ENCODE results near the gene NR3C2.
"Not testable (repeated sequence)": the region's sequence is repeated elsewhere in the genome, so short reads cannot be mapped to it uniquely, and the experiment has no call there.

Gene NR3C2

GRCh38 chr4:148152868-148153625 is 289.2 kb downstream of the NR3C2 start:
- no peak for DNase-seq

DNA sequence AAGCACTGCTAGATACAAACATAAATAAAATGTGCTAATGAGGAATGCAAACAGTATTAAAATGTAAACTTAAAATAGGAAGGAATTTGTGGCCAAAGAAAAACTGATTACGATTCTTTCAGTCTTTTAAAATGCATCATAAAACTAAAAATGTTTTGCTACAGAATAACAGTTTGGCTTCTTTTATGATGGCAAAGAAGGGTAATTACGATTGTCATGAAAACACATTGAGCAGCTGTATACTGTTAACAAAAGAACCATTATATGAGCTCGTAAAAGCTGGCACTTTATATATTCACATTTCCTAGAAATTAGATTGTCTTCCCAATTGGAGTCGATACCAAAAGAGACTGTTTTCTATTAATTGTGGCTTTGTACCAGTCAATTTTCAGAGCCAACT is 290.4 kb downstream of the NR3C2 start:
- no peak for DNase-seq

DNA sequence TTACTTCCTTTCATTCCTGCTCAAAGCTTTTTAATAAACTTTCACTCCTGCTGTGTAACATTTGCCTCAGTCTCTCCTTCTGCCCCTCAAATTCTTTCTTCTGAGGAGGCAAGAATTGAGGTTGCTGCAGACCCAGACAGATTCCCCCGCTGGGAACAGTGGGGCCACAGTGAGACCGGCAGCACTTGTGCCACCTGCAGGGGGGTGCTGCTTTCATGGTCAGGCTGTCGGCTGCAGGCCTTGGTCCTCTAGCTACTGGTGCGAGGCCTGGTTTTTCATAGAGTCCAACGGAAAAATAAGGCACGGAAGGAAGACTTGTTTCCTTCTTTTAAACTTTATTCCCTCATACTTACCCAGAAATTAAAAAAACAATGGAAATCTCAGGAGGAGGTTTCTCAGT is 296.7 kb downstream of the NR3C2 start:
- no peak for DNase-seq

DNA sequence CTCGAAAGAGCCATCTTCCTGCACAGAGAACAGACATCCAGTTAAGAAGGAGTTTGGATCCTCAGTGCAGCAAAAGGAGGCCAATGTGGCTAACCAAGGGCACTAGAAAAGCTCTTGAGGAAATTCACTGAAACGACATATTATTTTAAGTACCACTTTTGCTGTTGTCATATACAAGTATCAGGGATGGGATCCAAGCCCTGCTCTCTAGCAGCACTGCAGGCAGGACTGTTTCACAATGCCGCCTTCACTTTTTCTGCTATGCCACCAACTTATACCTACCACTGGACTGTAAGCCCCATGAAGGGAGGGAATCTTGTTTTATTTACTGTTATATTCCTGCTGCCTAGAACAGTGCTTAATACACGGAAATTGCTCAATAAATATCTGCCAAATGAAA is 299.0 kb downstream of the NR3C2 start:
- DNase-seq, result no peak

GRCh38 chr4:148141501-148141900 is 300.7 kb downstream of the NR3C2 start:
- DNase-seq, result no peak

DNA sequence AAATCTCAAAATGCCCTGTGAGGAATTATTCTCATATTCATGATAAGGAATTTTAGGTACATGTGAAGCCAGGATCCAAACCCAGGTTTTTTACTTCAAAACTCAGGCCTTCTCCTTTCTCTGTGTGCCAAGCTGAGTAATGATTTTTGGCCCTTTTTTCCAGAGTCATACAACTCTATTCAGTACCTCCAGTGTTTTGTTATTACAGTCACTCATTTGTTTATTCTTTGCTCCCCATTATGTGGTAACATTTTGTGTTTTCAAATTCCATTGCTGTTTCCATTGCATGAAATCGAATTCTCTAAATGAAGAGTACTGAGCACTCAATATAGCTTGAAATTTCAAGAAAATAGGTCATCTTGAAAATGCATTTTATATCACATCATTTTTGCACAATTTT is 315.4 kb downstream of the NR3C2 start:
- DNase-seq, result no peak

GRCh38 chr4:148124512-148124911 is 317.7 kb downstream of the NR3C2 start:
- no peak for DNase-seq

DNA sequence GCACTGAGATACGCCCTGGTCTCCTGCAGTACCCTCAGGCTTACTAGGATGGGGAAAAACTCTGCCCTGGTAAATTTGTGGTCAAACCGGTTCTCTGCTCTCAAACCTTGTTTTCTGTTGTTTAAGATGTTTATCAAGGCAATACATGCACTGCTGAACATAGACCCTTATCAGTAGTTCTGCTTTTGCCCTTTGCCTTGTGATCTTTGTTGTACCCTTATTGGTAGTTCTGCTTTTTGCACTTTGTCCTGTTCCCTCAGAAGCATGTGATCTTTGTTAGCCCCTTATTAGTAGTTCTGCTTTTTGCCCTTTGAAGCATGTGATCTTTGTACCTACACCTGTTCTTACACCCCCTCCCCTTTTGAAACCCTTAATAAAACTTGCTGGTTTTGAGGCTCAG is 319.1 kb downstream of the NR3C2 start:
- not testable (repeated sequence) for DNase-seq

- no peak for DNase-seq
Observed at GRCh38 chr4:148120216-148120615, 322.0 kb downstream of the NR3C2 start.

DNA sequence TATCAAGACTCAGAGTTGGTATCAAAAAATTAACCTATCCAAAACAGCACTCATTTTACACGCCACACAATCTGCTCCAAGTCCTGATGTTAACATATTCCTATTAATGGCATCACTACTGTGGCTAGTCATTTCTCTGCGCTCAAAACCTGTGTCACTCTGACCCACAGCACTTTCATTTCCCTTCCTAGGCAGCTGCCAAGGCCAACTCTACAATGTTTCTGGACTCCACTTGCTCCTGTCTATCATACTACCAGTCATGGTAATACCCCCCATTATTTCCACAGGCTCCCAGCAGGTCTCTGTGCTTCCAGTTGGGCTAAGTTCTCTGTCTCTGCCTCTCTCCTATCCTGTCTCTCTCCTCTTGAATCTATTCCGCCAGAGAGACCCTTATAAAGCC is 323.6 kb downstream of the NR3C2 start:
- no peak for DNase-seq

GRCh38 chr4:148118179-148118578 is 324.0 kb downstream of the NR3C2 start:
- DNase-seq, result no peak

GRCh38 chr4:148116969-148117368 is 325.2 kb downstream of the NR3C2 start:
- no peak for DNase-seq

GRCh38 chr4:148116264-148116663 is 325.9 kb downstream of the NR3C2 start:
- DNase-seq, result no peak

GRCh38 chr4:148114436-148114835 is 327.8 kb downstream of the NR3C2 start:
- no peak for DNase-seq

- no peak for DNase-seq
Observed at GRCh38 chr4:148112231-148112982, 329.8 kb downstream of the NR3C2 start.

DNA sequence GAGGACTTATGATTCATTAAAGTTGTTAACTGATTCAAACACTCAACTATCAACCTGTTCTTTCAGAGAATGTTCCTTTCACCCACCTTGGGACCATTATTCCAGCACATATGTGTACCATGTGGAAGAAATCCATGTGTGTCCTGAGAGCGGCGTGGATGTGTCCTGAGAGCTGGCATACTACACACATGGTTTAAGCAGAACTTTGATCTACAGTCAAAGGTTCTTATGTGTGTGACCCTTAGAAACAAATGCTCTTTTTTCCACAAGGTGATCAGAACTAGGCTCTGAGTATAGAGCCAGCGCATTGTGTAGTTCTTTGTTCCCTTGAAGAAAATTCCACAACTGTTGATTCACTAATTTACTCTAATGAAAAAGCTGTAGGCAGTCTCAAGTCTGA is 332.0 kb downstream of the NR3C2 start:
- no peak for DNase-seq

DNA sequence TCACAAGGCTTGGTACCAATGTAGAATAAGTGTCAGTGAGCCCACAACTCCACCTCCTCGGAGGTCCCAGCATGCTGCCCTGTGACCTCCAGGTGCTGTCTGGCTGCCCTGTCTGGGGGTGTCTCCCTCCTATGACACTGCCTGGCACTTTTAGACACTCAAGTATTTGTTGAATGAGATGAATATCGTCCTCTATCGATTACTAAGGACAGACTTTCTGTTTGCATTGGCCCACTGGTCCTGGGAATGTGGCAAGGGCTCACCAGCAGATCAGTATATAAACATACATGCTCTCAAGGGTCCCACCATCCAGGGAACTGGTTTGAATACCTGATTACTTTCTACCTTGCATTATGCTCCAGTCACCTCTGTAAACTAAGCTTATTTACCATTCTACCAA is 333.0 kb downstream of the NR3C2 start:
- DNase-seq, result no peak

DNA sequence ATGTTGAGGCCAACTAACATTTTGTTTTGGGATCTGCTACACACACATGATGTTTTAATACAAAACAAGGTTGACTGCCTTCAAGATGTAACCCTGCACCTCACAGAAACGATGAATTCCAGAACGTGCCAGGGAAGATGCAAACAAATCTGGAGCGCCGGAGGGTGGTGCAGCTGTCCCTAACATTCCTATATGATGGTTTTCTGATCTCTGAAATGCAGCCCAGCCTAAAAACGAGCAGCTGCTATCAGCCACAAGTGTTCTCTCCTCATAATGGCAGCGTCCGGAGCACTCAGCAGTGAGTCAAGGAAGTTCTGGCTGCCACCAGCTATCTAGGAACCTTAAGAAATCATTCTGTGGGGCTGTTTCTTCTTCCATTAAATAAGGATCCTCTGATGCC is 333.4 kb downstream of the NR3C2 start:
- no peak for DNase-seq

DNA sequence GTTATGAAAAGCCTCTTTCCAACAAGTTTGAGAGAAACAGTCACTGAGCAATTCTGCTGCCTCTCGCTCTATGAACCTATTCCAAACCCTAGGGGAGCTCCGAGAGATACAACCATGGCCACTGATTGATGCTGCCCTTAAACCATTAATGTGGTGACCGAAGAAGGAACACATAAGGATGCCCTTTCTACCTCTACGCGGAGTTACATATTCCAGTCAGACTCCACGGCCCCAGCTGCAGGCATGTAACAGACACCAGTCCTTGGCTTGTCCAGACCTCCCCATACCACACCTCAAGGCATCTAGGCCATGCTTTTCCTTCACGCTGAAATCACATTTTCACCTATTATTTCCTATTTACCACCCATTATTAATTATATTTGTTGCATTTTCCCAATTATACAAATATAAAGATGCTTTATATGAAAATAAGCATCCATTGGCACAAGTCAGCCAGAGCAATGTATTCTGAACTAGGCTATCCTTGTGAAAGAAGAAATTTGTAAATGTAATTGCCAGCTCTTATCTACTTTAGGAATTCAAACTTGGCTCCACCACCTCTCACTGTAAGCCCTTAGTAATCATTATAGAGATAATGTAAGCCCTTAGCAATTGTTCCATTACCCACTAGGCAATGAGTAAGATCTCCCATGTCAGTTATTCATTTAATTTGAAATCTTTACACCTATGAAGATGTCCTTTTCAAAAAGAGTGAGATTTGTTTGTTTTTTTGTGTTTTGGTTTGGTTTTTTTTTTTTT is 338.4 kb downstream of the NR3C2 start:
- no peak for DNase-seq

GRCh38 chr4:148101790-148102189 is 340.4 kb downstream of the NR3C2 start:
- no peak for DNase-seq

- no peak for DNase-seq
Observed at GRCh38 chr4:148101235-148101634, 341.0 kb downstream of the NR3C2 start.

GRCh38 chr4:148097801-148098200 is 344.4 kb downstream of the NR3C2 start:
- DNase-seq, result no peak

DNA sequence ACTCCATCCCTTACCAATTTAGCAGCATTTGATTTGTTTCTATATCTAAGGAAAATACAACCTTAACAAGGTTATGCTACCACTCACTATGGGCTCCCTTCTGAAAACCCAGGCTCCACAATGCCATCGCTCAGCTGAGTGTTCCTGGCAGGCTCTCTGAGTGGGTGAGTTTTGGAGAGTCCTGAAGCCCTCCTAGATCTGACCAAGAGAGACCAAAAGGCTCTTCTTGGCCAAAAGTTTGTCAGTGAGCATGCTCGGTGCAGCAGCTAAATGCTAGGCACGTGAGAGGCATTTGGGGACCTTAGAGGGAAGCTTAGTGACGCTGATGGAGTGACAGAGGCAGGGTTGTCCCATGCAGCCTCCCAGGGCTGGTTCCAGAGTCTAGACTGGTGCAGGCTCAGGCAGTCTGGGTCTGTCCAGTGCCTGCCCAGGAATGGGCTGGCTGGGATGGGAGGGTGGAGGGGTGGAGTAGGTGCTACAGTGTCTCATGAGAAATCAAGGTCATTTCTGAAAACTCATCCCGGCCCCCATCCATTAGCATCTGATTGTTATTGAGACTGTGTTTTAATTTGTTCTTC is 346.8 kb downstream of the NR3C2 start:
- DNase-seq, result no peak

All from effector CD4-positive, alpha-beta T cell (primary cell).